T47D (cell line): Measurements from ENCODE around the gene SLC2A4.
"Not testable (repeated sequence)": the region's sequence is repeated elsewhere in the genome, so short reads cannot be mapped to it uniquely, and the experiment has no call there.

ENCODE experiments used
- DNase-seq, 2 experiments: peaks; one replicate each; pipeline versions ENCODE4 v3.0.0 to v3.0.0-alpha.2; 2011 to 2012; ENCODE audit warnings: low read depth in 1 of 2, low spot score in 1 of 2
- JUND ChIP-seq: IDR thresholded peaks from 2 replicates; pipeline ENCODE4 v1.6.1; 2012; ENCODE audit warnings: low read depth
- in situ Hi-C: cut with HindIII; loops from 2 replicates; pipeline ENCODE4 v1.10.0; 2016; ENCODE audit warnings: low sequenced_read_pairs, low pct_unique_long_range_greater_than_20kb

SLC2A4 gene

DNA sequence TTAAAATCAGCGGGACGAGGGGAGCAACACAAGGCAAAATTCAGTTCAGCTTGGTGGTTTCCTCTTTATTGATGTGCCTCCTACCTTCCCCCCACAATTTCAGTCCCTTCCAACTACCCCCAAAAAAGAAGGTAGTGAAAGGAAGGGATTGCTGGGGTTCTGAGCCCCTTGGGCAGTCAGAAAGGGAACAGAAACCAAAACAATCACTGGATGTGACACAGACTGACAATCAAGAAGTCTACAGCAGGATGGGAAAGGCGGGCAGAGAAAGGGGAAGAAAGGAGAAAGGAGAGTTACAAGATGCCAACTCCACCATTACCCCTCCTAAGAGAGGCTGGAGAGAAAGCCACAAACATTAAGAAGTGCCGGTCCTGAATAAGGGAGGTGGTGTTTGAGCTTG is 41.1 kb upstream of the SLC2A4 start:
- in situ Hi-C loops: no loop called here
- TF ChIP-seq JUND: no peak
- DNase-seq: no peak

DNA sequence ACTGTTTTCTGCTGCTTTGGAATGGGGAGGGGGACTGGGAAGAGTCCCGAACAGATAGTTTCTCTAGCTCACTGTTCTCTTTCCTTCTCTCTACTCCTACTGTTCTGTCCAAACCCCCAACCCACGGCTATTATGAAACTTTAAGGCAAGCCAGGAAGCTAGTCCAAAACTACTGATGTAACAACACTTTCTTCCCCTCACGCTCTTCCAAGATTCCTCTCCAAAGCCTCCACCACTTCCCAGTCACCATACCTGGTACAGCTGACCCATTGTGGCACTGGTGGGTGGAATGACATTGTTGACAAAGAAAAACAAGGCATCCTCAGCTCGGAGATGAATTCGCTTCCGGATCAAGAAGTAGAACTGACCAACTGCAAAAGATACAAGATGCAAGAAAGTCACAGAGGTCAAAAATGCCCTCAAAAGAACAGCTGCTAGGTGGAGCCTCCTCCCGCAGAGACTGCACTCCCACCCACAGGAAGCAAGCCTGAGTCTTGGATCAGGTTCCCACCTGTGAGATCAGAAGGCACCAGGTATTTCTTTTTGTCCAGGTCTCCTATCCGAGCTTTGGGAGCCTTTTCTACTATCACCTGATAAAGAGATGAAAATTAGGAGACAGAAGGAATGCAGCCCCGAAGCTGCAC is 40.3 kb upstream of the SLC2A4 start:
- in situ Hi-C loops: no loop called here

DNA sequence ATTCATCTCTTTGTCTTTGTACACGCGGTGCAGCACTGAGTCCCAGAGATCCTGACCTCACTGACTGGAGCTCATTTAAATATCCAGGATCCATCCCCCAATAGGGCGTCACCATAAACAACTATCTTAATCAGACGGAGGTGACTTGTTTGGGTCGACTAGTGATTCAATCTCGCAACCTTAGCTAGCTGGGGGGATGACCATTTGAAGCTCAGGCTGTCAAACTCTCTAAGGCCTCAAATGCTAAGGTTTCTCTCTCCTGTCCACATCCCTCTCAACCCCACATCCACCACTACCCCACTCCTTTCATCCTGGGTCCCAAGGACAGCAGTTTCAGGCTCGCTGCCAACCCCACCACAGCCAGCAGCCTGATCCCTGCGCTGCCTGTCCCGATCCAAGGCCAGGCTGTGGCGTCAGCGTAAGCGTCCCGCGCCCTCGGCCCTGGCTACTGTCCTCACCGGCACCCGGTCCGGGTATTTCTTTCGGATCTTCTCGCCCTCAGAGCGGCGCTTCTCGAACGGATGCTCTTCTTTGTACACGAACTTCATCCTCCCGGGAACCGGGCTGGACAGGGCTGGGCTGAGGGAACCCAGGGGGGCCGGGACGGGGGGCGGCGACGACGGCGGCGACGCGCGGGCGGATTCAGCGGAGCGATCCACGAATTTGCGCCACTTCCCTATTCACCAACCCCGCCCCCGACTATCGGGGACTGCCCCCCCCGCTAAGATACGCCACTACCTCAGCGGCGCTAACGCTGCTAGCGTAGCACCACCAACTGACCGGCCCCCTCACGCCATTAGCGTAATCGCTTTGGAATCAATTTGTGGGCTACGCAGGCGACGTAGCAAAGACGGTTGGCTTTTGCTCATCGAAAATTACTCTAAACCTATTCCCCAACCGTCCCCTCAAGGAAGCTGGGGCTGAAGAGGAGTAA is 39.5 kb upstream of the SLC2A4 start, which contains the start of gene GABARAP:
Gene GABARAP, minus strand, starts transcription at position 667 of the 934 bp plus-strand sequence. Its CDS starts 119 bp downstream, at position 548.
- in situ Hi-C loops: no loop called here
- DNase-seq: peak in 1 of 2 experiments; percentile 90

More for the DNA sequence above, 40.3 kb upstream of the SLC2A4 start:
- DNase-seq: no peak
- TF ChIP-seq JUND: no peak

DNA sequence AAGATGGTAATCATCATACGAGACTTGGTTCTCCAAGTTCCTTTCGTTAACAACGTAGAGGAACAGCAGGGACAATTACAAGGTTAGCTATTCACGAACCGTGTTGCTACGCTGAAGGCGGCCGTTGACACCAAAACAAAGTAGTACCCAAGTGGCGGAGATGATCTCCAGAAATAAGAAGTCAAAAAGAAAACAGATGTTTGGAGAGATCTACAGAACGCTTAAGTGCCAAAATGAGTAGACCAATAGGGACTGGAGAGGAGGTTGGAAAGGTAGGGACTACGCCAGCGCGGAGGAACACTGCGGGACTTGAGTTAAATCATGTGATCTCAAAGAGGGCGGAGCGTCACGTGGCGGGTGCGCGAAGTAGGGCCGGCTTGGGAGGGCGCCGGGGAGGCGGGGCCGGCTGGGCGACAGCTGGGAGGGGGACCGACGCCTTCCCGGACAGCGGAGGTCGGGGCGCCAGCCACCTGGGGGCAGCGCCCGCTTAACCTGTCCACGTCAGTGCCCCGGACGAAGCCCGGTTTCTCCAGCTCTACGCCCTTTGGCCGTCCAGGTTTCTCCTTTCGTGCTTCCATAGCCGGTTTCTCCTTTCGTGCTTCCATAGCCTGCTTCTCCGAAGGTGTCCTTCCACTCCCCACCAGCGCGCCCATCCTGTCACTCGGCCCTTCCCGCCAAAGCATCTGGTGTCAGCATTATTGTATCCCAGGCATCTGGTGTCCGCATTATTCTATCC is 38.6 kb upstream of the SLC2A4 start:
- in situ Hi-C loops: no loop called here
- no peak for TF ChIP-seq JUND
- peak in 1 of 2 experiments; percentile 96 for DNase-seq

More for the DNA sequence above, 39.5 kb upstream of the SLC2A4 start, which contains the start of gene GABARAP:
- TF ChIP-seq JUND: no peak

DNA sequence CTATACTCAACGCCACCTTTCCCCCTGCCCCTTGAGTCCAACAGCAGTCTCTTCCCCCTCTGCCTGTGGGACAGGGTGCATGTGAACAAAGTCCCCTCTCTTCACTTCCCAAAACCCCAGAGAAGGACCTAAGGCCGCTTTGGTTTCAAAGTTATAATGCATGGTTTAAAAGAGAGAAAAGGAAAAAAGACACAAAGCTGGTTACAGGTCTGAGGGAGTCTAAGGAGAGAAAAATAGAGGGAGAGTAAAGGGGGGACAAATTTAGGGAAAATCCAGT is 38.1 kb upstream of the SLC2A4 start:
- DNase-seq: no peak
- in situ Hi-C loops: no loop called here

DNA sequence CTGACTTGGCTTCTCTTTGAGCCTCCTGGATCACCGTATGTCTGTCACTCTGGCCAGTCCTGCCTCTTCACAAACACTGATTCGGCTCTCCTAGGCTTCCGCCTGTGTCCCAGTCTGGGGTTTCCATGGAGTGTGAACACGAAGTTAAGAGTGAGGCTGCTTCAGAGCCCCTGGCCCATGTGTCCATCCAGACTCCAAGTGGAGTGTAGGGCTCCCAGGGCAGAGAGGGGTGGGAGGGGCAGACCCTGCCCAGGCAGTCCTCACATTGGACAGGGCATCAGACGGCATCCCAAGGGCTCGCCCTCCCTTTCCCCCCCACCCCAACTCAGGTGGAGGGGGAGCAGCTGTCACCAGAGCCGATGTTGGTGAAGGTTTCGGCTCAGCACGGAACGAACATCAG is 37.7 kb upstream of the SLC2A4 start:
- DNase-seq, in situ Hi-C loops: not testable (repeated sequence)

More for the DNA sequence above, 38.1 kb upstream of the SLC2A4 start:
- no peak for TF ChIP-seq JUND

DNA sequence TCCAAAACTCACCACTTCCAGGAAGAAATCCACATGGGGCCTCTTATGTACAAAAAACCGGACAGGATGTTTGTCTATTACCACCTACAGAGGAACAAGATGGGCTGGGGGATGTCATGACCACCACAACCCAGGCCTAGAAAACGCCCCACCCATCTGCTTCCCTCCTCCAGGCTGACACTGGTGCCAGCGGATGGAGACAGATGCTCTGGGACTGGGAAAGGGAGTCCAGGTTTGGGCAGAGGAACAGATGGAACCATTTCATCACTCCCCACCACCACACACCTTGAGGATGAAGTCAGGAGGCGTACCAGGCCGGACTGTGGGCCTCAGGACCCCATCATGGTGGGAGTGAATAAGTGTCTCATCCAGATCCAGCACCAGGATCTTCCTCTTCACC is 34.7 kb upstream of the SLC2A4 start:
- in situ Hi-C loops: no loop called here
- TF ChIP-seq JUND: no peak
- no peak for DNase-seq

DNA sequence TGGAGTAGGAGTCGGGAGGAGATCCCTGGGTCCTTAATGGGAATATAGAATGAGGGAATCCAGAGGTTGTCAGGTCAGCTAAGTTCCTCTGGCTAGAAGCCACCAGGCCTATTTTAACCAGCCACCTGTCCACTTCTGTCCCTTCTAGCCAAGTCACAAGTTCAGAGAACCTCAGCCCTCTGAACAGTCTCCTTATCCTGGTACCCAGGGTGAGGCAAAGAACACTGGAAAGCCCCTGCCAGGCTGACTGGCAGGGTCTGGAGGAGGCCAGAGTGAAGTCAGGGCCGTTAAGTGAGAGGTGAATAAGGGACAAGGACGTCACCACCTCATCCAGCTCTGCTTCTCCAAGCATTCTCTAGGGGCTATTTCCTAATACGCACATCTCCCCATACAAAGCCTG is 32.7 kb upstream of the SLC2A4 start:
- in situ Hi-C loops: no loop called here
- TF ChIP-seq JUND: no peak
- DNase-seq: no peak

DNA sequence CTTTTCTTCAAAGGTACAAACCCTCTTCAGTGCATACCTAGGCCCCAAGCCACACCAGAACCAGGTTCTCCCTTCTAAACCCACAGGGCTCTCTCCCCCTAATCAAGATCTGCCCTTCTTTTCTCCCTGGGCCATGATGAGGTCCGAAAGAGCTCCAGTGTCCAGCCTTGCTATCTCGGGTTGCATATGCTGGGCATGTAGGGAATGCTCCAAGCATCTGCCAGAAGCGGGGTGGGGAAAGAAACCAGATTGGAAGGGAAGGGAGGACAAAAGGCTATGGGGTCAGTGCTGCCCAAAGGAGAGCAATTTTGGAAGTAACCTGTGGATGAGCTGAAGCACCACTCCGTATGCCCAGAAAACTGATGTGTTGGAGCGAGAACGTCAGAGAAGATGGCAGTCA is 32.3 kb upstream of the SLC2A4 start:
- in situ Hi-C loops: no loop called here
- TF ChIP-seq JUND: no peak
- no peak for DNase-seq

DNA sequence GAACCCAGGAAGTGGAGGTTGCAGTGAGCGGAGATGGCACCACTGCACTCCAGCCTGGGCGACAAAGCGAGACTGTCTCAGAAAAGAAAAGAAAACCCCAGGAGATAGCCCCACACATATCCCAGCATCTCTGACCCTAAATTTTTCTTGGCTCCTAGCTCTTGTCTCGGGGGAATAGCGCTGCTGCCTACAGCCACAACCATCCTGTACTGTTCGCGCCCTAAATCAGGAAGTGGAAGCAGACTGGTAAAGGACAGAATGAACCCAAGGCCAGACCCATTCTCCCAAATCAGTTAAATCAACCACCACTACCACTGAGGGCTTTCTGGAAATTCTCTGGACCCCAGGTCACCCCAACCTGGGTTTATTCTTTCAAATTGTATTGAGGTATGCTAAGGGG is 31.7 kb upstream of the SLC2A4 start:
- in situ Hi-C loops: no loop called here
- DNase-seq: no peak
- no peak for TF ChIP-seq JUND

DNA sequence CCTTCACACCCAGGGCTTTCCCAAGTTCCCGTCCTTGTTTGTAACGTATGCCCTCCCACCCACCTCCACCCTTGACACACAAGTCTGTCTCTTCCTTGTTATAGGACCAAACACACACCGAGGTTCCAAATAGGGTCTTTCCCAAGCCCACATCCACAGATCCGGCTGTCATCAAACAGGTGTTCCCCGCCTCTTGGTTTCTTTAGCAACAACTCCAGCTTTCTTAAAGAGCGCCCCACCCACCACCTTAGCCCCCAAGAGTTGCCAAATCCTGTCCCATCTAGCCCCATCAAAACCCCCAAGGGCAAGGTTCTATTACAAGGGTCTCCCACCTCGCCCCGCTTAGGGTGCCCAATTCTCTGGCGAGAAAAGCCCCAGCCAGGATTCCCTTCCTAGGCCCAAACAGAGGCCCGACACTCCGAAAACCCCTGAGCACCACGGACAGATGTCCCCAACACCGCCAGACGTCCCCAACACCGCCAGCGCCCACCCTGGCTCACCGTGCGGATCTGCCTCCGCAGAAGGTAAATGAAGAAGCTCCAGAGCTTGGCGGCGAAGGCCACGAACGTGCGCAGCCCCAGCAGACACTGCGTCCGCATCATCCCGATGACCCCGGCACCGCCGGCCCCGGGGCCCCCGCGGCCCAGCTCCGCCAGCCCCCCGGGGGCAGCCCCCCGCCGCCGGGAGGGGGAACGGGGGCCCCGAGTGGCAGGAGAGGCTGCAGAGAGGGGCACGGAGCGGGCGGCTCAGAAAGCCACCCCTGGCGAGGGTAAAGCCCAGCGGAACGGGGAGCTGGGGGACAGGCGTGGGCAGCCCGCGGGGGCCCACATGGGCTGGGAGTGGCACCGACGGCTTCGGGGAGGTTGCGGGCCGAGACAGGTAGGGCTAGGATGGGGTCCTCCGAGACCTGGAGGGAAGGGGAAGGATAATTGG is 30.6 kb upstream of the SLC2A4 start:
- no peak for TF ChIP-seq JUND
- in situ Hi-C loops: no loop called here
- no peak for DNase-seq

DNA sequence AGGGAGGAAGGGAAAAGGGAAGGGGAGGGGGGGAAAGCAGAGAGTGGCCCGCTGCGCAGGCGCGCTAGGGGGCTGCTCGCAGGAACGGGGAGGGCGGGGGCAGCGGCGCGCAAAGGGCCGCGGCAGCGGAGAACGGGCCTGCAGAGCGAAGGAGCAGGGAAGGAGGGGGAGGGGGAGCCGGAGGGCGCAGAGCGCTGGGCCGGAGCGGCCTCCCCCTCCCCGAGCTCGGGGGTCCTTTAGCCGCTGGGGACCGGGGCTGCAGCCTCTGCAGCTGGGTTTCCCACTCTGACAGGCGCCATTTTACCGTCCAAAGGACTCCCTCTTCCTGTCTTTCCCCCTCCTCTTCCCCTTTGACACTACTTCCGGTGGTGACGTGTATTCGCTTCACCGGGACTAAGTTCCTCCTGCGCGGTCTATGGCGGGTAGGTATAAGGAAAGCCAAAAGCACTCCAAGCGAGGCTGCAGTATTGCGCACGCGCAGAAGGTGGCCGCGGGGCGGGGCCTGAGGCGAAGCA is 29.8 kb upstream of the SLC2A4 start, which contains the start of gene CTDNEP1:
Gene CTDNEP1, minus strand, starts transcription at position 74 of the 515 bp plus-strand sequence. CDS start 438 bp downstream, outside the sequence.
- TF ChIP-seq JUND: no peak
- in situ Hi-C loops: no loop called here
- DNase-seq: peak; percentile 87 to 99
